ENCODE measurements around the gene PLD5.
"Not testable (repeated sequence)": the region's sequence is repeated elsewhere in the genome, so short reads cannot be mapped to it uniquely, and the experiment has no call there.

Gene PLD5

GRCh38 chr1:242211254-242212022 lies 313.1 kb downstream of the PLD5 start:
- DNase-seq (ENCODE audit: low spot score), result no peak

GRCh38 chr1:242210316-242210715 lies 314.2 kb downstream of the PLD5 start:
- DNase-seq (ENCODE audit: low spot score), result not testable (repeated sequence)

- no peak for DNase-seq (ENCODE audit: low spot score)
Measured at GRCh38 chr1:242209063-242209462, 315.4 kb downstream of the PLD5 start.

- no peak for DNase-seq (ENCODE audit: low spot score)
Measured at GRCh38 chr1:242208021-242208420, 316.5 kb downstream of the PLD5 start.

- DNase-seq (ENCODE audit: low spot score), result no peak
Measured at GRCh38 chr1:242206994-242207393, 317.5 kb downstream of the PLD5 start.

GRCh38 chr1:242205622-242206489 lies 318.6 kb downstream of the PLD5 start:
- DNase-seq (ENCODE audit: low spot score), result peak; percentile 53

GRCh38 chr1:242203262-242203661 lies 321.2 kb downstream of the PLD5 start:
- DNase-seq (ENCODE audit: low spot score), result no peak

- no peak for DNase-seq (ENCODE audit: low spot score)
Measured at GRCh38 chr1:242201090-242201489, 323.4 kb downstream of the PLD5 start.

- DNase-seq (ENCODE audit: low spot score), result no peak
Measured at GRCh38 chr1:242199776-242200458, 324.6 kb downstream of the PLD5 start.

- no peak for DNase-seq (ENCODE audit: low spot score)
Measured at GRCh38 chr1:242197907-242198820, 326.3 kb downstream of the PLD5 start.

GRCh38 chr1:242196914-242197313 lies 327.6 kb downstream of the PLD5 start:
- DNase-seq (ENCODE audit: low spot score), result no peak

GRCh38 chr1:242196101-242196500 lies 328.4 kb downstream of the PLD5 start:
- DNase-seq (ENCODE audit: low spot score), result no peak

- peak; percentile 90 for DNase-seq (ENCODE audit: low spot score)
Measured at GRCh38 chr1:242189591-242189990, 334.9 kb downstream of the PLD5 start.

- DNase-seq (ENCODE audit: low spot score), result no peak
Measured at GRCh38 chr1:242187816-242188215, 336.7 kb downstream of the PLD5 start.

GRCh38 chr1:242187171-242187570 lies 337.3 kb downstream of the PLD5 start:
- no peak for DNase-seq (ENCODE audit: low spot score)

- peak; percentile 58 for DNase-seq (ENCODE audit: low spot score)
Measured at GRCh38 chr1:242185731-242186130, 338.8 kb downstream of the PLD5 start.

- DNase-seq (ENCODE audit: low spot score), result peak; percentile 52
Measured at GRCh38 chr1:242184955-242185354, 339.5 kb downstream of the PLD5 start.

GRCh38 chr1:242179767-242180166 lies 344.7 kb downstream of the PLD5 start:
- DNase-seq (ENCODE audit: low spot score), result not testable (repeated sequence)

GRCh38 chr1:242178924-242179708 lies 345.4 kb downstream of the PLD5 start:
- no peak for DNase-seq (ENCODE audit: low spot score)

GRCh38 chr1:242178436-242178835 lies 346.1 kb downstream of the PLD5 start:
- DNase-seq (ENCODE audit: low spot score), result no peak

- DNase-seq (ENCODE audit: low spot score), result no peak
Measured at GRCh38 chr1:242162140-242162539, 362.4 kb downstream of the PLD5 start.

Data from cerebellar cortex (tissue), 1 donor.